Mucosa of descending colon (tissue), 3 donors: Measurements from ENCODE around the gene ARSJ. TPM values are rescaled to one million over a fixed set of nuclear protein-coding genes. Genes with fewer than 3 reads are reported as not detected.
"Not testable (repeated sequence)": the region's sequence is repeated elsewhere in the genome, so short reads cannot be mapped to it uniquely, and the experiment has no call there.

ENCODE experiments used
- ATAC-seq: fragments of 200-7000 bp; cut with Tn5 transposase; one replicate; pipeline ENCODE4 v1.9.1; 2020; ENCODE audit warnings: mild to moderate bottlenecking, moderate library complexity
- DNase-seq, 3 donors: peaks; one replicate each; pipeline ENCODE4 v3.0.0-alpha.2; 2020
- H3K36me3 ChIP-seq: fragments of 200-600 bp; one replicate; pipeline ENCODE4 v1.8.0; 2021; ENCODE audit warnings: low read depth, mild to moderate bottlenecking
- H3K4me1 ChIP-seq: fragments of 200-600 bp; one replicate; pipeline ENCODE4 v1.8.0; 2021; ENCODE audit warnings: low read depth, mild to moderate bottlenecking
- H3K4me3 ChIP-seq: fragments of 200-600 bp; one replicate; pipeline ENCODE4 v1.8.0; 2021; ENCODE audit warnings: mild to moderate bottlenecking
- H3K9me3 ChIP-seq: fragments of 200-600 bp; one replicate; pipeline ENCODE4 v1.8.0; 2021; ENCODE audit warnings: mild to moderate bottlenecking
- intact Hi-C, 2 donors: fragments of 100-400 bp; cut with DNase I in 1 of 2; cut with micrococcal nuclease in 1 of 2; formaldehyde crosslinking; loops; one replicate each; pipeline versions ENCODE4 v1.11.0 to v1.11.1; 2022; cut with DNase I, micrococcal nuclease
- total RNA-seq, 3 donors: library from RNA; stranded (reverse); fragmentation: NEBNext Ultra II Directional in 2 of 3; extraction: Animal tissue kit (Norgen Biotek cat#: 25700) in 2 of 3; gene quantifications; one replicate each; pipeline versions ENCODE4 v1.2.1 to v1.2.4, GENCODE V29; 2021 to 2023
- TF ChIP-seq, protein P1 (sequence below): fragments of 200-600 bp; IDR thresholded peaks from one replicate; pipeline ENCODE4 v1.8.0; 2022; ENCODE audit warnings: antibody characterized with exemption, mild to moderate bottlenecking
- donor health status: DM: no; HTN: no; CAD: no; lungs with moderate emphysema.
- donor health status: DM: no; HTN: no; CAD: no.
- donor health status: DM: no; HTN: yes; CAD: no.

The ARSJ gene
- total RNA-seq, 3 donors from 2014 or later, result 6.1 to 10.4 (median 6.5) TPM

DNA sequence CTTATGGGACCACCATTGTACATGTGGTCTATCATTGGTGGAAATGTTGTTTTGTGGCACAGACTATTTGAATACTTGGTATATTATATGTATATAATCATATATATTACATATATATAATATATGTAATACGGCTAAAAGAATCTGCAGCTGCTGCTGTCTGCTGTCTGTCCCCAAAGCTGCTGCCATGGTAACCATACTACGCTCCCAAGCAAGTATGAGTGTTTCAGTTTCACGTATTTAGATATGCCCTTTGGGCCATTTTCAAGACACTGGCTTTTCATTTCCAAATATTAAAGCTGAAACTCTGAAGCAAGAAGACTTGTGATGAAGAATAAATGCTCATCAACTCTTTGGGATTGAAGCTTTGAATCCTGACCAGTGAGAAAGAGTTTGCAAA, 42.0 kb upstream of the ARSJ start:
- ATAC-seq (peak; percentile 26), DNase-seq (no peak)
- H3K4me3 ChIP-seq, result no peak overlapping the region
- TF ChIP-seq, protein P1, sequence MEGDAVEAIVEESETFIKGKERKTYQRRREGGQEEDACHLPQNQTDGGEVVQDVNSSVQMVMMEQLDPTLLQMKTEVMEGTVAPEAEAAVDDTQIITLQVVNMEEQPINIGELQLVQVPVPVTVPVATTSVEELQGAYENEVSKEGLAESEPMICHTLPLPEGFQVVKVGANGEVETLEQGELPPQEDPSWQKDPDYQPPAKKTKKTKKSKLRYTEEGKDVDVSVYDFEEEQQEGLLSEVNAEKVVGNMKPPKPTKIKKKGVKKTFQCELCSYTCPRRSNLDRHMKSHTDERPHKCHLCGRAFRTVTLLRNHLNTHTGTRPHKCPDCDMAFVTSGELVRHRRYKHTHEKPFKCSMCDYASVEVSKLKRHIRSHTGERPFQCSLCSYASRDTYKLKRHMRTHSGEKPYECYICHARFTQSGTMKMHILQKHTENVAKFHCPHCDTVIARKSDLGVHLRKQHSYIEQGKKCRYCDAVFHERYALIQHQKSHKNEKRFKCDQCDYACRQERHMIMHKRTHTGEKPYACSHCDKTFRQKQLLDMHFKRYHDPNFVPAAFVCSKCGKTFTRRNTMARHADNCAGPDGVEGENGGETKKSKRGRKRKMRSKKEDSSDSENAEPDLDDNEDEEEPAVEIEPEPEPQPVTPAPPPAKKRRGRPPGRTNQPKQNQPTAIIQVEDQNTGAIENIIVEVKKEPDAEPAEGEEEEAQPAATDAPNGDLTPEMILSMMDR, result no peak
- intact Hi-C loops, result no loop called here
- no peaks in the 10 kb centered on the region for H3K36me3 ChIP-seq
- H3K9me3 ChIP-seq, result no peaks in the 10 kb centered on the region
- no peaks in the 10 kb centered on the region for H3K4me1 ChIP-seq

DNA sequence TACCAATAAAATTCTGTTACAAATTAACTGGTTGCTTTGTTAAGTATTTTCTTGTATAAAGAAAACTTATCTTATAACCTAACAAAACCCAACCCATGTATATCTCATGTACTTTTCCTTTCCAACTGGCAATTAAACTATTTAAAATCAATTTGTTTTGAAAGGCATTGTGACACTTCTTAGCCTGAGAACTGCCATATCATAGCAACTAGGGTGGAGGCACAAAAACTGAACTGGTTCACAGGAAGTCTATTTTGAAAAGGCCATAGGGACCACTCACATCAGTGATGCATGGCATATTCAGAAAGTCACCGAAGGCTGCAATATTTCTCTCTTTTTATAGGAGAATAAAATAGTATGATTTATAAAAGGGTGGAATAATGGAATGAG, 40.5 kb upstream of the ARSJ start:
- ATAC-seq (peak; percentile 93), DNase-seq (no peak)
- Histone ChIP-seq H3K4me3 (no peak overlapping the region), H3K4me1 (no peaks in the 10 kb centered on the region), H3K36me3 (no peaks in the 10 kb centered on the region), H3K9me3 (no peaks in the 10 kb centered on the region)
- TF ChIP-seq, protein P1, result no peak
- intact Hi-C loops, result no loop called here

GRCh38 chr4:114019276-114019968, 40.0 kb upstream of the ARSJ start:
- no peak for ATAC-seq

GRCh38 chr4:114017120-114017917, 37.9 kb upstream of the ARSJ start:
- TF ChIP-seq, protein P1, result no peak
- no peaks in the 10 kb centered on the region for H3K4me1 ChIP-seq
- H3K36me3 ChIP-seq, result no peaks in the 10 kb centered on the region
- no peaks in the 10 kb centered on the region for H3K9me3 ChIP-seq
- intact Hi-C loops, result no loop called here
- DNase-seq (no peak), ATAC-seq (no peak)
- no peak overlapping the region for H3K4me3 ChIP-seq

More at GRCh38 chr4:114019276-114019968, 40.0 kb upstream of the ARSJ start:
- no peak for DNase-seq
- TF ChIP-seq, protein P1, result no peak
- Histone ChIP-seq H3K4me1 (no peaks in the 10 kb centered on the region), H3K36me3 (no peaks in the 10 kb centered on the region), H3K9me3 (no peaks in the 10 kb centered on the region), H3K4me3 (no peak overlapping the region)
- intact Hi-C loops, result no loop called here

- no peak for DNase-seq
- no peak for ATAC-seq
- Histone ChIP-seq H3K9me3 (no peaks in the 10 kb centered on the region), H3K4me3 (no peak overlapping the region), H3K4me1 (no peaks in the 10 kb centered on the region), H3K36me3 (no peaks in the 10 kb centered on the region)
- intact Hi-C loops, result no loop called here
- TF ChIP-seq, protein P1, result no peak
These were observed 36.0 kb upstream of the ARSJ start for GRCh38 chr4:114015444-114015899.

DNA sequence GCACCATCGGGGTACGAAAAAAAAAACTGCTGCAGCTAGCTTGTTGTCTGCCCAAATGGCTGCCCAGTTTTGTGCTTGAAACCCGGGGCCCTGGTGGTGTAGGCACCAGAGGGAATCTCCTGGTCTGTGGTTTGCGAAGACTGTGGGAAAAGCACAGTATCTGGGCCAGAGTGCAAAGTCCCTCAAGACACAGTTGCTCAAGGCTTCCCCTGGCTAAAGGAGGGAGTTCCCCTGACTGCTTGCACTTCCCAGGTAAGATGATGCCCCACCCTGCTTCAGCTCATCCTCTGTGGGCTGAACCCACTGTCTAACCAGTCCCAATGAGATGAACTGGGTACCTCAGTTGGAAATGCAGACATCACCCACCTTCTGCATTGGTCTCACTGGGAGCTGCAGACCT, 33.8 kb upstream of the ARSJ start:
- intact Hi-C loops, H3K4me1 ChIP-seq, H3K4me3 ChIP-seq, H3K36me3 ChIP-seq, H3K9me3 ChIP-seq: not testable (repeated sequence)
- DNase-seq (peak; percentile 21 to 40 (median 27)), ATAC-seq (peak; percentile 94)
